ENCODE measurements around the gene LIMCH1.

LIMCH1 gene

GRCh38 chr4:41532882-41533281, 5.1 kb upstream of the LIMCH1 start:
- no peak for DNase-seq

DNA sequence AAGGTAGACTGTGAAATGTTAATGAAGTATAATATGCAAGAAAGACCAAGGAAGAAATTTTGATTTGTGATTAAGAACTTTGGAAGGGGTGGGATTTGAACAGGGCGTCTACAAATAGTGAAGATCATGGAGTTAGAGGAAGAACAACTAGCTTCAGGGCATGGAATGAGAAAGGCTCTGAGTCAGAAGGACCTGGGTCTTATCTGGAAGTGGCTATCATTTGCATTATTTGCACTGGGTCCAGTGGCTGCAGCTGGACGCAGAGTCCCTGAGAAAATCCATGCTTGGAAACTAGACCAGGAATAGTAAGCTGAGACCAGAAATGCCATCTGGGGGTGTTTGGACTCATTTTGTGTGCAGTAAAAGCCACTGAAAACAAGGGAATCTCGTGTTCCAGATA, 4.3 kb upstream of the LIMCH1 start:
- no peak for DNase-seq

DNA sequence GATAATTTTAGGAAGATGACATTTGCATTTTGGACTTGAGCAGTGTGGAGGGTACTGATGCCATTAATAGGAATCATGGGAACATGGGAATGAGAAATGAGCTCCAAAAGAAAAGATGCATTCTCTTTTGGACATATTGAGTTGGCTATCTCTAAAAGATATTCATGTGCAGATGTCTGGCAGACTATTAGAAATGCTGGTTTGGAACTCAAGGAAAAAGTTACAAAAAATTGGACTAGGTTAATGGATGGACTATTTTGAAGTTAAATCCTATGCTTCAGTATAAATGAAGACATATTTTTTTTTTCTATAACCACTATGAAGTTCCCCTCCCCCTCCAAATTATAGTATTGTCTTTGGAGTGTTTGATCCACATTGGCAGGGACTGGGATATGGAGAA, 3.6 kb upstream of the LIMCH1 start:
- DNase-seq = no peak

DNA sequence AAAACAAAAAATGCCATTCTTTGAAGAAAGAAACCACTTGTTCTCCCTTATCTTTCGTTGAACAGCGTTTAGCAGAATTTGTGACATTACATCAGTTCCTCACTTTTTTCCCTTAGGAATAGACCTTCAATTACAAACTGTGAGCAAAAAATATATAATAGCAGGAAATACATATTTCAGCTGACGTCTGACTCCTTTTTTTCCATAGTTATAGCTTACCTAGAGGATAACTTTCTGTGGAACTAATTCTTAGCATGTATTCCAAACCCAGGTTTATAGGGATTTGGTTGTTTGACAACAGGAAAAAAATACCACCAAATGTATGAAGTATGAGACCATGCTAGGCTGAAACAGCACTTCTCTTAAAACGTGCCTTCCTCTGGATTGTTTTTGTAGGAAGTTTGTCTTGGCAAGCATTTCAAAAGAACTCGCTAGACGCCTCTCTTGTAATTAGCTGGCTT, 2.0 kb upstream of the LIMCH1 start:
- DNase-seq = no peak

GRCh38 chr4:41537292-41537890, 566 bp upstream of the LIMCH1 start:
- no peak for DNase-seq

- no peak for DNase-seq
Observed at GRCh38 chr4:41538887-41539498, 1.0 kb downstream of the LIMCH1 start.

GRCh38 chr4:41539711-41540110, 1.8 kb downstream of the LIMCH1 start:
- no peak for DNase-seq

DNA sequence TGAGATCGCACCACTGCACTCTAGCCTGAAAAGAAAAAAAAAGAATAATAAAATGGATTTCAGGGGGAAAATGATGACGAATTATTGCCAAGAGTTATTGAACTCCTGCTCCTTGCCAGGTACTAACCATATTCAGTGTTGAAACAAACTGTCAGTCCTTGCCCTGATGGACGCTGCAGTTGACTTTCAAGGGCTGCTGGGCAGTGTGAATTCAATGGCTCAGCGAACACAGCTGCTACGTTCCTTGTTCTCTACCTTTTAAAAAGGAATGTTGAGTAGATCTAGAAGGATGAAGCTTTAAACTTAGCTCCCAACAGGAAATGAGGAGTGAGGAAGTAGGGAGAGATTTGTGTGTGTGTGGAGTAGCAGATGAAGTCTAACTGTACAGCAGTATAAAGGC, 2.7 kb downstream of the LIMCH1 start:
- DNase-seq = no peak

DNA sequence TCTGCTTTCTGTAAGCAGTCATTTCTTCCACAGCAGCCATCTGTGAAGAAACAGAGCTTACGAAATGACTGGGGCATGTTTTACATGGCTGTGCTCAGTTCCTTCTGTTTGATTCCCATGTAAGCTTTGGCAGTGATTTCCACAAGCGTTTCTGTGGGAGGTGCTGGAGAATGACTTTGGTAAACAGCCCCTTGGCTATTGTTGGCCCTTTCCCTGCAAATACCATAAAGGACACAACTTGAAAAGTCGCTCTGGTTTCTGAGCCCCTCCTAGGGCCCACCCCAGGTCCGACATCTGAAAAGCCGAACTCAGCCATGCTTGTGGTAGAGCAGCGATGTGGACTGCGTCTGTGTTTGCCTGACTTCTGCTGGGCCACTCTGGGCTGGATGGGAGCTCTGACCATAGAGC, 3.7 kb downstream of the LIMCH1 start:
- DNase-seq = no peak

DNA sequence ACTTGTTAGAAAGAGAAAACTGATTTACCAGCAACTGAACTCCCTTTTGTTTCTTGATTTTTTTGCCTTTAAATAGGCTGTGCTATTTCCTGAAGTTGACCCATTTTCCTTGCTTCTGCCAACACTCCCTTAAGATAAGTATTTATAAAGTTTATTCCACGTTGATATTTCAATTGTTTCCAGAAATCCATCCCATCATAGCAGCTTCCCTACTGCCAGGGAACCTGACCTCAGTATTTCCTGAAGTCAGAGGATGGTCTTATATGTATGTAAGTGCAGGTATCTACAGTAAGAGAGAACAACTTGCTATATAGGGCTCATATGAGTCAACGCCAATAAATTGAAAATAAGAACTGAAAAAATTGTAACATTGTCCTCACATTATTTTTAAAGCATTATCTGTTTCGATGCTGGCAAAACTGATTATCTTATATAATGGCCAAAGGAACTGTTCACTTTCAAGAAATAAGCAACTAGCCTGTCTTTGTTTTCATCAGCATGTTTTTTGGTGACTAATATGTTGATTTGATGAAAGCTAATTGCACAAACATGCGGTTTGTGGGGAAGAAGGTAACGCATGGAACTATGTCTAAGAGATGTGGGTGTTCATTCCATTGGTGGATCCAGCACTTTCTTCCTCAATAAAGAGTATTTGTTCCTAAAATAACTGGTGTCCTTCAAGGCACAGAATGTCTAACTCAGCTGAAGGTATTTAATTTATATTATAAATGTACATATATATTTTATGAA, 4.7 kb downstream of the LIMCH1 start:
- DNase-seq = no peak

DNA sequence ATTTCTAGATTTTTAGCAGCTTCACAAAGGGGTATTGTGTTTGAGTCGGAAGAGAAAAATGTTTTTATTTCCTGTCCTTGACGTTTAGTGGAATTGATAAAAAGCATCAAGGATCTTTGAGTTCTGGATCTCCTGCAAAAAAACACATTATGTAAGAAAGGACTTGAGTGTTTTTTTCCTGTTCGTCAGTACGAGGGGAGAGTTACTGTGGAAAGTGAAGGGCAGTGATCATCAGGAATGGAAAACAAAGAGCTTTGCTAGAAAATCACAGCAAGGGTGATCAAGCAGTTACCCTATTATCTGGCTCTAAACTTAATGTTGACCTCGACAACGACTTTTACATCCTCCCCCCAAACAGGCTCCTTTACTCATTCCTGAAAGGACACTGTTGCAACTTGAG, 7.3 kb downstream of the LIMCH1 start:
- no peak for DNase-seq

GRCh38 chr4:41546638-41547037, 8.7 kb downstream of the LIMCH1 start:
- DNase-seq = no peak

DNA sequence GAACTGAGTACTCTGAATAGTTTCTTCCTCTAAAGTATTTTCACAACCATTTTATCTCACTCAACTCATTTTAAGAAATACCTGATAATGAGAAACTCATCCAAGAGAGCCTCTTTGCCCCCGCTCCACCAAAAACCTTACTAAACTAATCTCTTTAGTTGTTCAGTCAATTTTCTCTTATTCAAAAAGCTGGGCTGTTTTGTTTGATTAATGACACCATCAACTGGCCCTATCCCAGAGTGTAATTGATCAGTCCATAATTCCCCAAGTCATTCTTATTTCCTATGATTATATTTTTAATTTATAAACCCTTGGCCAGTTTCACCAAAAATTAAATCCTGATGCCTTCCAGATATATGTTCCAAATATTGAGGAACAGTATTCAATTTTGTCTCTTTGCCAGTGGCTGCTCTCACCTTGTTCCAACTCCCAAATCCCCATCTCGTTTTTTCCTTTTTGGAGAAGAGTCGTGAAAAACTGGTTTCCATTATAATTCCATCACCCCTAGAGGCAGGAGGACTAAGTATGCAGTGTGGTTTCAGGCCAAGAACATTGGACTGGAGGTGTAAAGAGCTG, 10.4 kb downstream of the LIMCH1 start:
- DNase-seq = no peak

DNA sequence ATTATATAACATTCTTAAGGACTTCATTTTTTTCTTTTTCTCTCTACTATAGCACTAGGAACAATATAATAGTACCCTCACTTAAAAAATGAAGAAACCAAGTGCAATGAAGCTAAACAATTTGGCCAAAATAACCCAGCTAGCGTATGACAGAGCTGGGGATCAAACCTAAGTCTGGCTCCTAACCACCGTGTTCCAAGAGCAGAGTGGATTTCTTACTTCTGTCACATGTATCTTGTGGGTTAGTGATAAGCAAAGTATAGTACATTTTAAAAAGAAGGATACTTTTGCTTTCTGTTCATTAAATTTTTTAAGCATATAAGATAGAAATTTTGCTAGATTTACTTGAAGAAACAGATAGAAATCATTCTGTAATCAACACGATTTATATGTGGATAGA, 11.5 kb downstream of the LIMCH1 start:
- no peak for DNase-seq

GRCh38 chr4:41550308-41550707, 12.4 kb downstream of the LIMCH1 start:
- no peak for DNase-seq

DNA sequence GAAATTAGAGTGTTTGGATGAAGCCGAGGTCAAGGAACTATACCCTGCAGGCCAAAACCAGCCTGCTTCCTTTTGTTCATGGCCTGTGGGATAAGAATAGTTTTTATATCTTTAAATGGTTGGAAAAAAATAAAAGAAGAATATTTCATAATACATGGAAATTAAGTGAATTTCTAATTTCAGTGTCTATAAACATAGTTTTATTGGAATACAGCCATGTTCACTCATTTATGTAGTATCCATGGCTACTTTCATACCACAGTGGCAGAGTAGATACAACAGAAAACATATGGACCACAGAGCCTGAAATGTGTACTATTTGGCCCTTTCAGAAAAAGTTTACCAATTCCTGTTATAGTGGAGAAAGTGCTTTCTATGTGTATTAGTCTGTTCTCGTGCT, 13.6 kb downstream of the LIMCH1 start:
- DNase-seq = no peak

DNA sequence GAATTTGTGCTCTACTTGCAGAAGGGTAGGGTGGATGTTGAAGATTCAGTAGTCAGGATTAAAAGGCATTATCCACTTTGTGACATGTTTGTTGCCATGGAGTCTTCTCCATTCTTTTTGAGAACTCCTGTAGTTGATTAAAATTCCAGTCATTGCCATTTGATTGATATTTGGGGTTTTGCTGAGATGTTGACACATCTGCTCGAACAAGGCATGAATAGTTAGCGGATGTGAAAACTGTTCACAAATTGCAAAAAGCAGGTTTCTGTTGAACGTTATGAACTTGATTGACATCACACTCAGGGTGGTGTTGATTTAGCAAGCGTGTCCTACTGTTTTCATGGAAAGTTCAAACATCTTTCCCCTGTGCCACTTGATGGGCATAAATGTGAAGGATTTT, 16.9 kb downstream of the LIMCH1 start:
- DNase-seq = no peak

DNA sequence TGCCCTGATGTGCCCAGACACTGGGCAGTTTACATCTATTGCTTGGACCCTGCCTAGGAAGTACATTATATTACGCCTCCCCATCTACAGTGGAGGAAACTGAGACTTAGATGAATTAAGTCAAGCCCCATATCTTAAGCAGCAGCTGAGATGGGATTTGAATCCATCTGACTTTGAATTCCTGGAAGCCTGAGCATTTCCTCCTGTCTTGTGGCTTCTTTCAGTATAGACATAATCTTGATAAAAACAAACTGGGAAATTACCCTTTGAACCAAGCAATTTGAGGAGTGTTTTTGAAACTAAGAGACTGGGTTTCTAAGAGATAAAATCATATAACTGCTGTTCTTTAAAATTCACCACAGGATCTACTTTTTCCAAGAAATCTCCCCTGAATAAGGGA, 18.6 kb downstream of the LIMCH1 start:
- no peak for DNase-seq

DNA sequence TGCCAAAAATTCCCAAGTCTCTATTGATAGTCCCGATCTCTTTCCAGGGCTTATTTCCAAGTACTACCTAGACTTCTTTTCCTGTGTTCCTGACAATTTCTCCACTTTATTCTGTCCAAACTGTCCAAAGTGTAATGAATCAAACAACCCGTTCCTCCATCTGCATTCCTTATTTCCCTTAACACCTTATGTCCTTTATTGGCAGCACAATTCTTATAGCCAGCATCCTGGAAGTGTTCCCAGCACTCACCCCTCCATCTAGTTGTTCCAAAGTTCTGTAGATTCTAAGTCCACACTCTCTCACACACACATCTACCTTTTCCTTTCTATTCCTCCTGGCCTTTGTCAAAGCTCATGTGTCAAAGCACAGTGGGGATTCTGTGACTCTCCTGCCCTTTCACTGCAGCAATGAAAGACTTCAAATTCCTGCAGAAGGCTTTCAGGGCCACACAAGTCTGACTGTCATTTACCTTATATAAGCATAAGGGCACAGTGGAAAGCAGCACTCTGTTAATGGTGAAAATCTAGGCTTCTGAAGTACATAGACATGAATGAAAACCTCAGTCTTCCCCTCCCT, 22.1 kb downstream of the LIMCH1 start:
- no peak for DNase-seq

GRCh38 chr4:41561244-41561643, 23.3 kb downstream of the LIMCH1 start:
- DNase-seq = no peak

DNA sequence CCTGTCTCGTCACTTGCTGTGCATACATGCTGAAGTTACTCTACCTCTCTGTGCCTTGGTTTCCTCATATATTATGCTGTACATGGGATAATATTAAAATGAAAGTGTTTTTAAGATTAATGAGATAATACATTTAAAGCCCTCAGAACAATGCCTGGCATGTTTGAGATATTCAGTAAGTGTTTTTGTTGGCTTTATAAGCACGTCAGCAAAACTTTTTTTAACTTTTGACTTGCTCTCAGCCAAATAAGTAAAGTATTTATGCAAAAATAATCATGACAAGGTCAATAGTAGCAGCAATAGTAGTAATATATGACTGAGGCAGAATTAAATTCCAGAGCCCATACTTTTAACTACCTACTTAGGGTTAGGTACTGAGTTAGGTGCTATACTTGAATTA, 29.2 kb downstream of the LIMCH1 start:
- no peak for DNase-seq

GRCh38 chr4:41568363-41568762, 30.4 kb downstream of the LIMCH1 start:
- no peak for DNase-seq

DNA sequence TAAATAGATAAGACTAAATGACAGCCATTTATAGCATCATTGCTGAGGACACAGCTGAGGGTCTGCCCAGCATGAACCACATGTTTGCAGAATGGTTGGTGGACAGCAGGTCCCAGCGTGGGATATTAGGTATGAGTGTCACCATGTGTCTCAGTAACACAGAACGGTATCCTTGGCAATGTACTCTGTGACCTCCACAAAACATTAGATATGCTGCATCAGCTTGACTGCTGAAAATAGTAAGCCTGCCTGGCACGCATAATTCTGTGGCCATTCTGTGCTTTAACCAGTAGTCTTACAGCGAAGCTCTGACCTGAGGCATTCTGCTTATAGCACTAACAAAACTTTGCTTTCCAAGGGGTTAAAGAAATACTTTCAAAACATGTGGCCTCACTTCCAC, 32.0 kb downstream of the LIMCH1 start:
- no peak for DNase-seq

GRCh38 chr4:41571422-41571821, 33.5 kb downstream of the LIMCH1 start:
- no peak for DNase-seq

Measured in activated gamma-delta T cell (primary cell).